ENCODE results near the gene TMEM158. TPM values are rescaled to one million over a fixed set of nuclear protein-coding genes. Genes with fewer than 3 reads are reported as not detected.

The TMEM158 gene
- total RNA-seq, 1 donor from 2014 or later: 0.48 TPM

GRCh38 chr3:45239254-45239653 is 13.2 kb upstream of the TMEM158 start:
- intact Hi-C loops (cut with DNase I): no loop called here
- no peak for ATAC-seq (ENCODE audit: poor library complexity)

GRCh38 chr3:45236964-45237363 is 10.9 kb upstream of the TMEM158 start:
- intact Hi-C loops (cut with DNase I): no loop called here
- DNase-seq (no peak), ATAC-seq (ENCODE audit: poor library complexity) (no peak)

More at GRCh38 chr3:45239254-45239653, 13.2 kb upstream of the TMEM158 start:
- no peak for DNase-seq

- DNase-seq: no peak
- intact Hi-C loops (cut with DNase I): no loop called here
- no peak for ATAC-seq (ENCODE audit: poor library complexity)
Measured at GRCh38 chr3:45235409-45235808, 9.3 kb upstream of the TMEM158 start.

GRCh38 chr3:45234250-45234649 is 8.2 kb upstream of the TMEM158 start:
- no peak for ATAC-seq (ENCODE audit: poor library complexity)
- DNase-seq: no peak
- intact Hi-C loops (cut with DNase I): no loop called here

GRCh38 chr3:45232521-45232920 is 6.4 kb upstream of the TMEM158 start:
- intact Hi-C loops (cut with DNase I): no loop called here
- no peak for ATAC-seq (ENCODE audit: poor library complexity)

GRCh38 chr3:45227946-45228345 is 1.9 kb upstream of the TMEM158 start:
- intact Hi-C loops (cut with DNase I): loop anchor here (10.0 kb wide), 1 partner anchor 267 kb away; no protein-coding TSS in a partner anchor
- ATAC-seq (ENCODE audit: poor library complexity) (no peak), DNase-seq (no peak)

More at GRCh38 chr3:45232521-45232920, 6.4 kb upstream of the TMEM158 start:
- DNase-seq: no peak

GRCh38 chr3:45227071-45227820 is 1.2 kb upstream of the TMEM158 start:
- no peak for ATAC-seq (ENCODE audit: poor library complexity)
- intact Hi-C loops (cut with DNase I): loop anchor here (10.0 kb wide), 1 partner anchor 268 kb away; no protein-coding TSS in a partner anchor

GRCh38 chr3:45225465-45226205 is 452 bp downstream of the TMEM158 start:
- DNase-seq (peak; percentile 55), ATAC-seq (ENCODE audit: poor library complexity) (no peak)
- intact Hi-C loops (cut with DNase I): loop anchor here (10.0 kb wide), 1 partner anchor 269 kb away; no protein-coding TSS in a partner anchor

More at GRCh38 chr3:45227071-45227820, 1.2 kb upstream of the TMEM158 start:
- no peak for DNase-seq

GRCh38 chr3:45224824-45225464 is 1.1 kb downstream of the TMEM158 start:
- intact Hi-C loops (cut with DNase I): loop anchor here (10.0 kb wide), 1 partner anchor 270 kb away; no protein-coding TSS in a partner anchor
- ATAC-seq (ENCODE audit: poor library complexity) (peak; percentile 79), DNase-seq (peak; percentile 85)

GRCh38 chr3:45223889-45224727 is 2.0 kb downstream of the TMEM158 start:
- ATAC-seq (ENCODE audit: poor library complexity) (no peak), DNase-seq (no peak)
- intact Hi-C loops (cut with DNase I): loop anchor here (10.0 kb wide), 1 partner anchor 271 kb away; no protein-coding TSS in a partner anchor

- intact Hi-C loops (cut with DNase I): loop anchor here (10.0 kb wide), 1 partner anchor 275 kb away; no protein-coding TSS in a partner anchor
- DNase-seq (no peak), ATAC-seq (ENCODE audit: poor library complexity) (no peak)
Measured at GRCh38 chr3:45219694-45220093, 6.4 kb downstream of the TMEM158 start.

- DNase-seq (no peak), ATAC-seq (ENCODE audit: poor library complexity) (no peak)
- intact Hi-C loops (cut with DNase I): no loop called here
Measured at GRCh38 chr3:45218578-45219390, 7.3 kb downstream of the TMEM158 start.

GRCh38 chr3:45216021-45216609 is 10.0 kb downstream of the TMEM158 start:
- no peak for DNase-seq
- intact Hi-C loops (cut with DNase I): no loop called here
- no peak for ATAC-seq (ENCODE audit: poor library complexity)

GRCh38 chr3:45215466-45215865 is 10.6 kb downstream of the TMEM158 start:
- DNase-seq (no peak), ATAC-seq (ENCODE audit: poor library complexity) (no peak)
- intact Hi-C loops (cut with DNase I): no loop called here

GRCh38 chr3:45214061-45214680 is 11.9 kb downstream of the TMEM158 start:
- no peak for ATAC-seq (ENCODE audit: poor library complexity)
- intact Hi-C loops (cut with DNase I): no loop called here
- no peak for DNase-seq

GRCh38 chr3:45212095-45212468 is 14.0 kb downstream of the TMEM158 start:
- intact Hi-C loops (cut with DNase I): no loop called here
- no peak for ATAC-seq (ENCODE audit: poor library complexity)
- no peak for DNase-seq
